Measurements from ENCODE around the gene POLRMT. TPM values are rescaled to one million over a fixed set of nuclear protein-coding genes. Genes with fewer than 3 reads are reported as not detected.

The POLRMT gene
- polyA plus RNA-seq, 1 of the 3 experiments (the other 2 are of a cell fraction): 38.2 TPM

DNA sequence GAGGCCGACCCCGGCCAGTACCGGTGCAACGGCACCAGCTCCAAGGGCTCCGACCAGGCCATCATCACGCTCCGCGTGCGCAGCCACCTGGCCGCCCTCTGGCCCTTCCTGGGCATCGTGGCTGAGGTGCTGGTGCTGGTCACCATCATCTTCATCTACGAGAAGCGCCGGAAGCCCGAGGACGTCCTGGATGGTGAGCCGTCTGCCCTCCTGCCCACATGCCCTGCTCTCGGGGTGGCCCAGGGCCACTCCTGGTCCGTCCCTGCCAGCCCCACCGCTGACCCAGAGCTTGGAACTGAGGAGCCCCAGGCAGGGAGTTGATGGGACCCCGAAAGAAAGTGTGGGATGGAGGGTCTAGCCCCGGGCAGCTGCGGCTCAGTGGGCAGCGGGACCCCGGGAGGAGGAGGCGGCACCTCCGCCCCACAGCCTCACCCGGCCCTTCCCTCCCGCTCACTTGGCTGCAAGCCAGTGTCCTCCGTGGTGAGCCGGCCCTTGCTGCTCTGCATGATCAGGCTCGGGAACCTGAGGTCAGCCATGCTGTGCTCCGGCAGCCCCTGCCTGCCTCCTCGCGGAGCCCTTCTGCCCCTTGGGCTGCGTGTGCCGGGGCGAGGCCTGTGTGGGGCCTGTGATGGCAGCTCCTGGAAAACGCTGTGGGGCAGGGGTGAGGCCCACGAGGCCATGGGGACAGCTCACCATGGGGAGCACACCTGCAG, 51.8 kb downstream of the POLRMT start (continued):
- TF ChIP-seq, protein P1, sequence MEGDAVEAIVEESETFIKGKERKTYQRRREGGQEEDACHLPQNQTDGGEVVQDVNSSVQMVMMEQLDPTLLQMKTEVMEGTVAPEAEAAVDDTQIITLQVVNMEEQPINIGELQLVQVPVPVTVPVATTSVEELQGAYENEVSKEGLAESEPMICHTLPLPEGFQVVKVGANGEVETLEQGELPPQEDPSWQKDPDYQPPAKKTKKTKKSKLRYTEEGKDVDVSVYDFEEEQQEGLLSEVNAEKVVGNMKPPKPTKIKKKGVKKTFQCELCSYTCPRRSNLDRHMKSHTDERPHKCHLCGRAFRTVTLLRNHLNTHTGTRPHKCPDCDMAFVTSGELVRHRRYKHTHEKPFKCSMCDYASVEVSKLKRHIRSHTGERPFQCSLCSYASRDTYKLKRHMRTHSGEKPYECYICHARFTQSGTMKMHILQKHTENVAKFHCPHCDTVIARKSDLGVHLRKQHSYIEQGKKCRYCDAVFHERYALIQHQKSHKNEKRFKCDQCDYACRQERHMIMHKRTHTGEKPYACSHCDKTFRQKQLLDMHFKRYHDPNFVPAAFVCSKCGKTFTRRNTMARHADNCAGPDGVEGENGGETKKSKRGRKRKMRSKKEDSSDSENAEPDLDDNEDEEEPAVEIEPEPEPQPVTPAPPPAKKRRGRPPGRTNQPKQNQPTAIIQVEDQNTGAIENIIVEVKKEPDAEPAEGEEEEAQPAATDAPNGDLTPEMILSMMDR (IDR thresholded peaks at IDR 0.05): no peak

DNA sequence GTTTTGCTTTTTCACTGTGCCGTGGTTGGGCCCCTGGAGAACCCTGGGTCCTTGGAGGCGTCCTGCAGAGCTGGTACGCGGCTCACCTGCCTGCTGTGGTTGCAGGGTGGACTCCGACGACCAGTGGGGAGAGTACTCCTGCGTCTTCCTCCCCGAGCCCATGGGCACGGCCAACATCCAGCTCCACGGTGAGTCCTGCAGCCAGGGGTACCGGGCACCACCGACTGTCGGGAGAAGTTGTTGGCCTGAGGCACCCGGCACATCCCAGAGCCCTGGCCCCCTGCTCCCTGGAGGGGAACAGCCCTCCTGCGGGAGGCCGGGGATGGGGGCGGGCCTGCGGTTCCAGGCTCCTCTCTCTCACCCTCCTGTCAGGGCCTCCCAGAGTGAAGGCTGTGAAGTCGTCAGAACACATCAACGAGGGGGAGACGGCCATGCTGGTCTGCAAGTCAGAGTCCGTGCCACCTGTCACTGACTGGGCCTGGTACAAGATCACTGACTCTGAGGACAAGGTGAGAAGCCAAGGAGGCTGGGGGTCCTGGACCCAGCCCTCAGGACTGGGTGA, 53.0 kb downstream of the POLRMT start:
- 86% methylated on average over 2 of the region's 22 CpGs for WGBS (ENCODE audit: low lambda C conversion rate)
- peaks cover 9 to 14% of the 10 kb centered on the region in 2 experiments; a peak in 3 of 4 replicates for H3K4me1 ChIP-seq (ENCODE audit: control insufficient read depth in 1 of 2, insufficient read depth in 2 of 2, low read depth in 1 of 2, low read length in 1 of 2)
- no peak overlapping the region for H2AFZ ChIP-seq (ENCODE audit: low read depth)
- H3K9me3 ChIP-seq: no peaks in the 10 kb centered on the region
- peaks cover 0 to 38% of the 10 kb centered on the region in 2 experiments for H3K36me3 ChIP-seq (replicated peaks in 1 of 2; ENCODE audit: control insufficient read depth in 1 of 2, insufficient read depth in 2 of 2, low read length in 1 of 2)
- H4K20me1 ChIP-seq (ENCODE audit: insufficient read depth): peaks cover 79% of the 10 kb centered on the region
- H3K27ac ChIP-seq (ENCODE audit: low read depth in 2 of 2, low read length in 1 of 2): no peak overlapping the region
- H3K9me2 ChIP-seq: no peaks in the 10 kb centered on the region
- H3K79me2 ChIP-seq (ENCODE audit: insufficient read depth): peaks cover 51% of the 10 kb centered on the region
- peaks cover 17% of the 10 kb centered on the region for H3F3A ChIP-seq (replicated peaks; ENCODE audit: insufficient read depth)
- POLR2A ChIA-PET: no interaction called here
- H3K27me3 ChIP-seq (ENCODE audit: insufficient read depth): no peaks in the 10 kb centered on the region
- CTCF ChIA-PET: no interaction called here
- no peak overlapping the region for H3K4me2 ChIP-seq
- no peak for DNase-seq
- H3K4me3 ChIP-seq (ENCODE audit: low read depth in 2 of 2, low read length in 1 of 2): no peak overlapping the region
- H3K9ac ChIP-seq: no peak overlapping the region
- TF ChIP-seq REST (IDR thresholded peaks at IDR 0.05; ENCODE audit: low read depth, low read length): no peak
- no peak for TF ChIP-seq MEF2A (IDR thresholded peaks at IDR 0.05; ENCODE audit: borderline replicate concordance, low read depth)
- TF ChIP-seq POLR2AphosphoS5 (IDR thresholded peaks at IDR 0.05; ENCODE audit: low read depth, low read length): no peak
- TF ChIP-seq, protein P2, sequence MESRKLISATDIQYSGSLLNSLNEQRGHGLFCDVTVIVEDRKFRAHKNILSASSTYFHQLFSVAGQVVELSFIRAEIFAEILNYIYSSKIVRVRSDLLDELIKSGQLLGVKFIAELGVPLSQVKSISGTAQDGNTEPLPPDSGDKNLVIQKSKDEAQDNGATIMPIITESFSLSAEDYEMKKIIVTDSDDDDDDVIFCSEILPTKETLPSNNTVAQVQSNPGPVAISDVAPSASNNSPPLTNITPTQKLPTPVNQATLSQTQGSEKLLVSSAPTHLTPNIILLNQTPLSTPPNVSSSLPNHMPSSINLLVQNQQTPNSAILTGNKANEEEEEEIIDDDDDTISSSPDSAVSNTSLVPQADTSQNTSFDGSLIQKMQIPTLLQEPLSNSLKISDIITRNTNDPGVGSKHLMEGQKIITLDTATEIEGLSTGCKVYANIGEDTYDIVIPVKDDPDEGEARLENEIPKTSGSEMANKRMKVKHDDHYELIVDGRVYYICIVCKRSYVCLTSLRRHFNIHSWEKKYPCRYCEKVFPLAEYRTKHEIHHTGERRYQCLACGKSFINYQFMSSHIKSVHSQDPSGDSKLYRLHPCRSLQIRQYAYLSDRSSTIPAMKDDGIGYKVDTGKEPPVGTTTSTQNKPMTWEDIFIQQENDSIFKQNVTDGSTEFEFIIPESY (IDR thresholded peaks at IDR 0.05; ENCODE audit: borderline replicate concordance, low read depth): no peak
- no peak for TF ChIP-seq GATA2 (CRISPR knock-in tag; IDR thresholded peaks at IDR 0.05)
- TF ChIP-seq FOXM1 (IDR thresholded peaks at IDR 0.05; ENCODE audit: low read depth): no peak
- TF ChIP-seq, protein P3, sequence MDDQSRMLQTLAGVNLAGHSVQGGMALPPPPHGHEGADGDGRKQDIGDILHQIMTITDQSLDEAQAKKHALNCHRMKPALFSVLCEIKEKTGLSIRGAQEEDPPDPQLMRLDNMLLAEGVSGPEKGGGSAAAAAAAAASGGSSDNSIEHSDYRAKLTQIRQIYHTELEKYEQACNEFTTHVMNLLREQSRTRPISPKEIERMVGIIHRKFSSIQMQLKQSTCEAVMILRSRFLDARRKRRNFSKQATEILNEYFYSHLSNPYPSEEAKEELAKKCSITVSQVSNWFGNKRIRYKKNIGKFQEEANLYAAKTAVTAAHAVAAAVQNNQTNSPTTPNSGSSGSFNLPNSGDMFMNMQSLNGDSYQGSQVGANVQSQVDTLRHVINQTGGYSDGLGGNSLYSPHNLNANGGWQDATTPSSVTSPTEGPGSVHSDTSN (IDR thresholded peaks at IDR 0.05): no peak
- TF ChIP-seq, protein P4, sequence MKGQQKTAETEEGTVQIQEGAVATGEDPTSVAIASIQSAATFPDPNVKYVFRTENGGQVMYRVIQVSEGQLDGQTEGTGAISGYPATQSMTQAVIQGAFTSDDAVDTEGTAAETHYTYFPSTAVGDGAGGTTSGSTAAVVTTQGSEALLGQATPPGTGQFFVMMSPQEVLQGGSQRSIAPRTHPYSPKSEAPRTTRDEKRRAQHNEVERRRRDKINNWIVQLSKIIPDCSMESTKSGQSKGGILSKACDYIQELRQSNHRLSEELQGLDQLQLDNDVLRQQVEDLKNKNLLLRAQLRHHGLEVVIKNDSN (IDR thresholded peaks at IDR 0.05; ENCODE audit: borderline replicate concordance, low read depth): no peak
- TF ChIP-seq RXRA (IDR thresholded peaks at IDR 0.05; ENCODE audit: borderline replicate concordance, low read depth): no peak
- TF ChIP-seq FOSL2 (IDR thresholded peaks at IDR 0.05; ENCODE audit: borderline replicate concordance, low read depth): no peak
- no peak for TF ChIP-seq JUND (IDR thresholded peaks at IDR 0.05)
- TF ChIP-seq EP300 (IDR thresholded peaks at IDR 0.05; ENCODE audit: borderline replicate concordance in 1 of 2, low read depth in 1 of 2, low read length in 1 of 2): no peak
- no peak for TF ChIP-seq TEAD4 (IDR thresholded peaks at IDR 0.05; ENCODE audit: borderline replicate concordance, insufficient read depth)
- no peak for TF ChIP-seq NRF1 (IDR thresholded peaks at IDR 0.05; ENCODE audit: low read depth, low read length)
- no peak for TF ChIP-seq TCF12 (IDR thresholded peaks at IDR 0.05)
- no peak for TF ChIP-seq GABPA (IDR thresholded peaks at IDR 0.05; ENCODE audit: low read depth)
- TF ChIP-seq, protein P1 (IDR thresholded peaks at IDR 0.05): no peak
- TF ChIP-seq EZH2phosphoT487 (IDR thresholded peaks at IDR 0.05; ENCODE audit: borderline replicate concordance, low read depth): no peak

All from SK-N-SH (cell line).